ENCODE data around the gene CFAP119.
A peak's percentile ranks its signal among the peaks of the same experiment; 100 is the strongest.

CFAP119 gene

DNA sequence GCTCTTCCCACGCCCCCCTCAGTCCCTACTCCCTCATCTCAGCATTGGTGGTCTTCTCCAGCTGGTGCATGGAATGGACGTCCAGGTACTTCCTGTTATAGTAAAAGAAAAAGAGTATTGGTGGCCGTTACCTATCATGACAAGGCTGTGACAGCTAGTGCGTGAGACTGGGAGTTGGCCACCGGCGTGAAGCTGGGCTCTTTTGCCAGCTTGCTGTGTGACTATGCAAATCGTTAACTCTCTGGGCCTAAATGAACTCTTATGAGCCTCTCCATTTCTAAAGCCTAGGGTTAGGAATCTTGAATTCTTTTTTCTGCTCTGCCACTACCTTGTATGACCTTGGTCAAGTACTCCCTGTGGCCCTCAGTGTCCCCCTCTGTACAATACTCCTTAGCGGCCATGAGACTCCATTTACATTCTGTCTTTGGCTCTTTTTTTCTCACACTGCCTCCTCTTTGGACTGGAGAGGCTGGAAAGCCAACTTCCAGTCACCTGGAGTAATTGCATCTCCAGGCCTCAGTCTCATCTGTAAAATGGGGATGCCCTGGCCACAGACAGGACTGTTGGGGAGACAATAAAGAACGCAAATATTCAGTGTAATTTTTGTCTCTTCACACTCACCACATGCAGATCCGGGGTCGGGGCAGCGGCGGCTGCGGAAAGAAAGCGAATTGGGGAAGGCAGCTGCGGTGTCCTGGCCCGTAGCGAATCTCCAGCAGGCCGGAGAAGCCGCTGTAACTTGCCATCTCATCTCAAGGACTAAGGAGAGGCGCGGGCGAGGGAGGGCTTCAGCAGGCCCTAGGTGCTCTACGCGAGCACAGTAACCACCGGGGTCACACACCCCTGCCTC lies 1.1 kb downstream of the CFAP119 start:
- DNase-seq = no peak

DNA sequence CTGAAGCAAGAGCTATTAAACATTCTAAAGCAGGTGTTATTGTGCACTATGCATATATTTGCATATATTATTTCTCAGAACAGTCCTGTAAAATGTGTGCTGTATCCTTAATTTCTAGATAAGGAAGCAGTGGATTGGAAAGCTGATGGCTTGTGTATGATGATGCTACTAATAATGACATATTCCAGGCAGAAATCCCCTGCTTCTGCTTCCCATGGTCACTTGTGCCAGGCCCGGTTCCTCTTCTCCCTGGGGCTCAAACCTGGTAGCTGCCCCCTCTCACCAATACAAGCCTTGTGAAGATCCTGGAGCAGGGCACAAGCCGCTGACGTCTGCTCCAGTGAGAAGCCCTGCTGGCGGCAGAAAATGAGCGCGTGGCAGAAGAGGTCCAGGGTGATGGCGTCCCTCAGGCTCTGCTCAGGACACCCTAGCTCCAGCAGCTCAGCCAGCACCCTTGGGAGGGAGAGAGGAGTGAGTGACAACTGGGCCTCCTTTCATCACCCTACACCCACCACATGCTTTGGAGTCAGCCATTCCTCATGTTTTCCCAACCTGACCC lies 1.8 kb downstream of the CFAP119 start:
- DNase-seq = no peak

DNA sequence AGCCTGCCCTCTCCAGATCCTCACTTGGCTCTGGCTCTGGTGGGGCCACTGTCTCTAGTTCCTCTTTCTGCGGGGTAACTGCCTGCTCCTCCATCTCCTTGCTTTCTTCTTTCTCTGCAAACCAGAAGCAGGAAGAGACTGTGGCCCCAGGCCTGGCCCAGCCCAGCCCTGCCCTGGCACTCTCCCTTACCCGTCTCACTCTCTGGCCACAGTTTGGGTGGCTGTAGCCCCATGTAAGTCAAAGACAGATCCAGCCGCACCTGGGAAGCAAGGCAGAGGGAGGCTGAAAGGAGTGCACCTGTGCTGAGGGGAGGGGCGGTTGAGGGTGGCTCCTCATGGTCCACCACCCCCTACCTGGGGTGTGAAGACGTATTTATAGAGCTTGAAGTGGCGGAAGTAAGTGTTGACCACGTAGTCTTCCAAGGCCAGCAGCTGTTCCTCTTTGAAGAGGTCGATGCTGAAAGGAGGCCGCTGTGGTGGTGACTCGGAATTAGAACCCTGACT lies 2.8 kb downstream of the CFAP119 start:
- no peak for DNase-seq

DNA sequence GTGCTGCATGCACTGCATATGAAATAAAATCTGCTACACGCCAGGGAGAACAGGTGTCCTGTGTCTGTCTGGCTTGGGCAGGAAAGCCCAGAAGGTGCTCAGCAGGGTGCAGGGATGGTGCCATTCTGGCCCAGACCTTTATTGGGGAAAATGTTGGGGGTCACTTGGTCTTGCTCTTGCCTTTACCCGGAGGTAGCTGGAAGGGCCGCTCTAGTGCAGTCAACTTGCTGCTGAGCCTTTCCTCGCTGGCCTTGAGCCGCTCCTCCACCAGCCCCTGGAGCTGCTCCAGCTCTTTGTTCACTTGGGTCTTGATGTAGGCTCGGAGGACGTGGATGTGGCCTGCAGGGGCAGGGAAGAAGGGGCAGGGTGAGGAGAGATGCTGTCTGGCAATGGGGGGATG lies 4.5 kb downstream of the CFAP119 start:
- no peak for DNase-seq

DNA sequence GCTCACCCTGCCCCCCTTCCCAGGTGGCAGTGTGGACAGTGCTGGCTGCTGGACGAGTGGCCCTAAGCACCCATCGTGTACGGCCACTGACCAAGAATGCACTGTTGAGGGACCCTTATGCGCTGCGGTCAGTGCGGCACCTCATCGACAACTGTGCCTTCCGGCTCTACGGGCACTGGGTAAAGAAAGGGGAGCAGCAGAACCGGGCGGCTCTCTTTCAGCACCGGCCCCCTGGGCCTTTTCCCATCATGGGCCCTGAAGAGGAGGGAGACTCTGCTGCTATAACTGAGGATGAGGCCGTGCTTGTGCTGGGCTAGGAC lies 5.1 kb downstream of the CFAP119 start:
- DNase-seq = no peak

DNA sequence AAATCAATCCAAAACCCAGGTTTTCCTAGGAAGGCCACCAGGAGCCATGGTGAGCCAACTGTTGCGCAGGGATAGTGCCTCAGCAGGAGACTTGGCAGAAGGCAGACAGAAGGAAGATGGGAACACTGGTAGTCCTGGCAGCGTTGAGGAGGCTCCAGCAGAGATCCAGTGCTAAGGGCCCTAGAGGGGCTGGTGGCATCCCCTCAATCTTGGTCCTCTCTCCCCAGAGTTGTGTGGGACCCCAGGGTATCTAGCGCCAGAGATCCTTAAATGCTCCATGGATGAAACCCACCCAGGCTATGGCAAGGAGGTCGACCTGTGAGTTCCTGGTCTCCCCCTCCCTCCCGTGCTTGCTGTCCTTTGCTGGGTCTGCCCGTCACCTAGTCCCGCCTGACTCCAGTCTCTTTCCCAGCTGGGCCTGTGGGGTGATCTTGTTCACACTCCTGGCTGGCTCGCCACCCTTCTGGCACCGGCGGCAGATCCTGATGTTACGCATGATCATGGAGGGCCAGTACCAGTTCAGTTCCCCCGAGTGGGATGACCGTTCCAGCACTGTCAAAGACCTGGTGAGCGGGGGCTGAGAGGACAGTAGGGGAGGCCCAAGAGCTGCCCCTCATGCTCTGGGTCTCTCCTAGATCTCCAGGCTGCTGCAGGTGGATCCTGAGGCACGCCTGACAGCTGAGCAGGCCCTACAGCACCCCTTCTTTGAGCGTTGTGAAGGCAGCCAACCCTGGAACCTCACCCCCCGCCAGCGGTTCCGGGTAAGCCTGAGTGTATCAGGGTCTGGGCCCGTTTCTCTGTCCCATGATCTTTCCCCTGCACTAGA lies 5.7 kb downstream of the CFAP119 start:
- no peak for DNase-seq

DNA sequence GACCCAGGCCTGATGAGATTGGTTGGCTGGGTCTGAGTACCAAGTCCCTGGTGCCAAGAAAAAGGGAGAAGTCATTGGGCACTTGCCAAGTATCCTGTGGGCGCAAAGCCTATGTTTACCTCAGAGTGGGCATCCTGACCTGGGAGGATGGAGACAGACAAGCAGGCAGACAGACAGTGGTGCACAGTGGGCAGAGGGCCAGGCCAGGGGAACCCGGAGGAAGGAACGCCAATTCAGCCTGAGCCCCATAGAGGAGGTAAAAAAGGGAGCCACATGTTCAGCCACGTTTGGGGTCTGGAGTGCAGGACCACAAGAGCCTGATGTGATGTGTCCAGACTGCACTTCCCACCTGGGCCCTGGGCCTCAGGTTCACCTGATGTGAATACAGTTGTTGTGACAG lies 8.3 kb downstream of the CFAP119 start:
- no peak for DNase-seq

DNA sequence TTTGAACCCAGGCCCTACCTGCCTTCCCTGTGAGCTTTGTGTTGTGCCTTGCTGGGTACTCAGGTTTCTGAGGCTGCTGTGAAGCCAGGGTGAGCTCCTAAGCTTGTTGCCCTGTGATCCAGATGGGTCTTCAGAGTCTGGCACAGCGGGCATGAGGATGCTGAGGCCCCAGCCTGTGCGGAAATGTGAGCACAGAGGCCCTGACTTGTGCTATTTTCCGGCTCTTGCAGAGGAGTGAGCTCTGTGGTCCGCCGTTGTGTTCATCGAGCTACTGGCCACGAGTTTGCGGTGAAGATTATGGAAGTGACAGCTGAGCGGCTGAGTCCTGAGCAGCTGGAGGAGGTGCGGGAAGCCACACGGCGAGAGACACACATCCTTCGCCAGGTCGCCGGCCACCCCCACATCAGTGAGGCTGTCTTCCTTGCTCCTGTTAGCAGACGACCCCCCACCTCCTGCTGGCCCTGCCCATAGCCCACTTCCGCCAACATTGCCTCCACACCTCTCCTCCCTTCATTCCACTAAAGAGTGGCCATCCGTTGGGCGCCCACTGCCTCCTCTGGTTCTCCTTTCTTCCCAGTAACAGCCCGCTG lies 10.9 kb downstream of the CFAP119 start:
- DNase-seq = no peak

DNA sequence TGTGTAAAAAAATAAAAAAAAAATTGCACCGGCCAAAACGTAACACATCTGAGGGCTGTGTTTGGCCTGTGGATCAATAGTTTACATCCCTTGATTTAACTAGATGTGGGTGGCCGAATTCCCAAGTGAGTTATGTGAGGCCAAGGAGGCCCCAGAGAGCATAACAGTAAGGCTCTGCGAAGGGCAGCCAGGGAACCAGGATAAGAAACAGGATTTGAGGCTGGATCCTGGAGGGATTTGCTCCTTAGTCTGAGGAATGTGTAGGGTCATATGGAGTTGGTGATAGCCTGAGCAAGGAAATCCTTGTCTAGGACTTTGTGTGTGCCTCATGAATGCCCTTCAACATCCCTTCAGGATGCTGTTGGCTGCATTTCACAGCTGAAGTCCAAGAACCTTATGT lies 11.7 kb downstream of the CFAP119 start:
- no peak for DNase-seq

DNA sequence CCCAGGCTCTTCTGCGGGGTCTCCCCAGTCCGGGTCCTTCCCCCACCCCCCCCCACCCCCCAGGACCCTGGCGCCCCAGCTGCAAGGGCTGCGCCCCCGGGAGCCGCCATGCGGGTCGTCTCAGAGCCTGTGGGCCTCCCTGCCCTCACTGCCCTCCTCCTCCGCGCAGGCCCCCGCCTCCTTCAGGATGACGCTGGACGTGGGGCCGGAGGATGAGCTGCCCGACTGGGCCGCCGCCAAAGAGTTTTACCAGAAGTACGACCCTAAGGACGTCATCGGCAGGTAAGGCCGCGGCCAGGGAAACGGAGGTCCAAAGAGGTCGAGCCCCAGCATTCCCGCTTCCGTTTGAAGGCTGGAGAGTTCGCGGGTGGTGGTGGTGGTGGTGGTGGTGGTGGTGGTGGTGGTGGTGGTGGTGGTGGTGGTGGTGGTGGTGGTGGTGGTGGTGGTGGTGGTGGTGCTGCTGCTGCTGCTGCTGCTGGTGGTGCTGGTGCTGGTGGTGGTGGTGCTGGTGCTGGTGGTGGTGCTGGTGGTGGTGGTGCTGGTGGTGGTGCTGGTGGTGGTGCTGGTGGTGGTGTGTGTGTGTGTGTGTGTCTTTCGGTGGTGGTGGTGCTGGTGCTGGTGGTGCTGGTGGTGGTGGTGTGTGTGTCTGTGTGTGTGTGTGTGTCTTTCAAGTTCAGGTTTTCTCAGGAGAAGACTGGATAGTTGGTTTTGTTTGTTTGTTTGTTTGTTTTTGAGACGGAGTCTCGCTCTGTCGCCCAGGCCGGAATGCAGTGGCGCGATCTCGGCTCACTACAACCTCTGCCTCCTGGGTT lies 13.0 kb downstream of the CFAP119 start:
- peak; percentile 27 for DNase-seq

DNA sequence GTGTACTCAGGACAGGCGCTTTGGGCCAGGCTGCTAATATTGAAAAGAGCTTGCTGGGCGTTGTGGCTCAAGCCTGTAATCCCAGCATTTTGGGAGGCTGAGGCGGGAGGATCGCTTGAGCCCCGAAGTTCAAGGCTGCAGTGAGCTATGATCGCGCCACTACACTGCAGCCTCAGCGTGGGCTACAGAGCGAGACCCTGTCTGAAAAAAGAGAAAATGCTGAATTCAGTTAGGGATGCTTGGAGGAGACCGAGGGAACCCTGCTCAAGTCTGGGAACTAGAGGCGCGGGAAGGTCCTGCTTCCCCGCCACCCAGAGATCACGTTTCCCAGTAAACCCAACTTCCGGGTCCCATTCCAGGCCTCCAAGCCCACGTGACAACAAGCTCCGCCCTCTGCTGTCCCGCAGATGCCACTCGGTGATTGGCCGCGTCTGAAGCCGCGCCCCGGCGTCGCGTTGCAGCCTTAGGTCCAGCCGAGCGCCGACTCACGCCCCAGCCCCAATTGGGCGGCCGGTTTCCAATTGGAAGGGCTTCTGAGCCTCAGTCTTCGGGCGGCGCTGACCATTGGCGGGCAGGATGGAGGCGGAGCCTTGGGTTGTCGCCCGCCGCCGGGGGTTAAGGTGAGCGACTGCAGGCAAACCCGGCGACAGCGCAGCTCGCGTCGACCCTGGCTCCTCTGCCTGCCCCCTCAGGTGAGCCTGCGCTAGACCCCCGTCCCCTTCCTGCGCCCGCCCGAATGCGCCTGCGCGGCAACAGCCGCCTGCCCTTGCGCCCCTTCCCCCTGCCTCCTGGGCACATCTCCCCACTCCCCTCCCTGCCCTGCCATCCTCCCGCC lies 13.8 kb downstream of the CFAP119 start, which contains the start of gene PHKG2:
Gene PHKG2 (plus strand): TSS at position 627 of the 835 bp plus-strand sequence. CDS start 396 bp downstream, outside the sequence.
- DNase-seq = peak; percentile 97

DNA sequence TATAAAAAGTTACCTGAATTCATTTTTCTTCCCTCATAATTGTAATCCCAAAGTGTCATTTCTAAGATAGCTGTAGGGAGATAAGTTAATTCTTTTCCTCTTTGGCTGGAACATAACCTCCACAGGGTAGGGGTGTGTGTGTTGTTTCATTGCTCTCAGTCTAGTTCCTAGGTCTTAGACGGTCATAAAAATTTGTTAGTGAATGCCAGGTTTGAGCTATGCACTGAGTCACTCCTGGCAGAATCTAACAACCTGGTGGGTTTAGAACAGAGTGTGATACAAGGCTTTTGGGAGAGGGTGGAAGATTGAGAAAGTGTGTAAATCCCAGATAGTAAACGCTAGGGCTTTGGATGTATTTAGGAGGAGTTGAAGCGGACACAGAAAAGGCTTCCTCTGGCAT lies 14.5 kb downstream of the CFAP119 start:
- no peak for DNase-seq

DNA sequence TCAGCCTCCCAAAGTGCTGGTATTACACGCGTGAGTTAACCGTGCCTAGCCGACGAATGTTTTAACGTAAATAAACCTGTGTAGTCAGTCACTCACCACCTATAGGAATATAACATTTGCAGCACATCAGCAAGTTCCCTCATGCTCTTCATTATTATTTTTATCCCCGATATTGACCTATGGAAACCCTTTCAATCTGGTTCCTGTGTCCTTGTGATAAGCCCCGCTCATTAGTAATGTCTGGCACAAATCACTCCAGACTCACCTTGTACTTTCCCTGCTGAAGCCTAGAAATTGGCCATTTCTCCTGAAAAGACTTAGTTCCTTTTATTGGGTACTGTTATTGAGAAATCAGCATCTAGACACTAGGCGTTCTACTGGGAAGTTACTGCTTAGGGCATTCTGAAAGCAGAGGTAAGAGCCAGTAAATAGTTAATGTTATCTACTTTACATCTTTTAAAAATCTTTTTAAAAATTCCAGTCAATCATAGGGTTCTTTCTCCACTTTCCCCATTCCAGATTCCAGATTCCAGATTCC lies 15.2 kb downstream of the CFAP119 start:
- no peak for DNase-seq

DNA sequence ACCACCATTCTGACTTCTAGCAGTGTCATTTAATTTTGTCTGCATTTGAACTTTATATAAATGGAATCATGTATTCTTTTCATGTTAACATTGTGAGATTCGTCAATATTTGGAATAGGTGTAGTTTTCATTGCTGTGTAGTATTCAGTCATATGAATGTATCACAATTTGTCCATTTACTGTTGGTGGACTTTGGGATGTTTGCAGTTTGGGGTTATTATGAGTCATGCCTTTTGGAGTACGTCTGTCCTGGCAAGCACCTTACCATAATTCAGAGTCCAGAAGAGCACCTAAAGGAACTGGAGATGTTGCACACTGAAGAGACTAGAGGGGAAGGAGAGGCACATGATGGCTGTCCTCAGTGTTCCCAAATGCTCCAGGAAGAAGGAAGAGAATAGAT lies 16.8 kb downstream of the CFAP119 start:
- DNase-seq = no peak

DNA sequence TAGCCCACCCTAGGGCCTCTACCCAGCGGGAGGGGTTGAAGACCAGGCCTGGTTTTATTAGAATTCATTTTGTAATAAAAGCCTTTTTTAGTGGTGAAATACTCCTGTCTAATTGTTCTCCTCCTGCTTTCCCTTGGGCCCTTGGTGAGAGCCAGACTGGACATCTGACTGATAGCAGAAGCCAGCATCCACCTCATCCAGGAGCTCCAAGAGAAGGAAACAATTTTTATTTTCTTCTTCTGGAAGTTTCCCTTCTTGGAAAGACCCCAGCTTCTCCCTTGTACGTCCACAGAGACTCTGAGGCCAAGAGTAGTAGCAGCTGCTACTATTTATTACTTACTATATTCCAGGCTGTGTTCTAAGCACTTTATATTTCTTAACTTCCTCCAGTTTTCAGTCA lies 17.7 kb downstream of the CFAP119 start:
- no peak for DNase-seq

DNA sequence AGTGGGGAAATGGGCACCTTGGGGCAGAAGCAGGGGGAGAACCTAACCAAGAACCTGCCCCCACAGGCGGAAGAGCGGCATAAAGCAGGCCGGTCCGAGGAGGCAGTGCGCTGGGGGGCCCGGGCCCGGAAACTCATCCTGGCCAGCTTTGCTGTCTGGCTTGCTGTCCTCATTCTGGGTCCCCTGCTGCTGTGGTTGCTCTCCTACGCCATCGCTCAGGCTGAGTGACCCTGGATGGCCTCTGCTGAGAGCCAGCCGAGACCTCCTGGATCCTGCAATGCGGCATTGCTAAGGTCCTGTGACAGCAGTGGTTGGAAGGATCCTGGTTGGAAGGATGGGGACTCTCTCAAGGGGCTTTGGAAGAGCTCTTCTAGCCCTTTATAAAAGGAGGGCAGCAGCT lies 18.1 kb downstream of the CFAP119 start:
- DNase-seq = no peak

DNA sequence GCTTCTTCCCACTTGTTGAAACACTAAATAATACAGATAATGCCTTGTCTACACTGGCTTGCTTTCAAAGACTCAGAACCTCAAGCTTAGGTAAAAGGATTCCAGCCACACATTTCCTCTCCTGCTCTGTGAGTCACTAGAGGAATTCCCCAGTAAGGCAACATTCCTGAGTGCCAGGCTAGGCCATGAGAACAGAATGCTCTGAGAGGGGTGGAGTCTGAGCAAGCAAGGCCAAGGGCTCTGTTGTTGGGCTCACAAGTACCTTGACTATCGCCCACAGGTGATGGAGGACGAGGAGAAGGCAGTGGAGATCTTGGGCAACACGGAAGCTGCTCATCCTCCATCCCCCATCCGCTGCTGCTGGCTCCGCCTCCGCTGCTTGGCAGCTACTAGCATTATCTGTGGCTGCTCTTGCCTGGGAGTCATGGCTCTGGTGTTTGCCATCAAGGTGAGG lies 20.4 kb downstream of the CFAP119 start:
- no peak for DNase-seq

DNA sequence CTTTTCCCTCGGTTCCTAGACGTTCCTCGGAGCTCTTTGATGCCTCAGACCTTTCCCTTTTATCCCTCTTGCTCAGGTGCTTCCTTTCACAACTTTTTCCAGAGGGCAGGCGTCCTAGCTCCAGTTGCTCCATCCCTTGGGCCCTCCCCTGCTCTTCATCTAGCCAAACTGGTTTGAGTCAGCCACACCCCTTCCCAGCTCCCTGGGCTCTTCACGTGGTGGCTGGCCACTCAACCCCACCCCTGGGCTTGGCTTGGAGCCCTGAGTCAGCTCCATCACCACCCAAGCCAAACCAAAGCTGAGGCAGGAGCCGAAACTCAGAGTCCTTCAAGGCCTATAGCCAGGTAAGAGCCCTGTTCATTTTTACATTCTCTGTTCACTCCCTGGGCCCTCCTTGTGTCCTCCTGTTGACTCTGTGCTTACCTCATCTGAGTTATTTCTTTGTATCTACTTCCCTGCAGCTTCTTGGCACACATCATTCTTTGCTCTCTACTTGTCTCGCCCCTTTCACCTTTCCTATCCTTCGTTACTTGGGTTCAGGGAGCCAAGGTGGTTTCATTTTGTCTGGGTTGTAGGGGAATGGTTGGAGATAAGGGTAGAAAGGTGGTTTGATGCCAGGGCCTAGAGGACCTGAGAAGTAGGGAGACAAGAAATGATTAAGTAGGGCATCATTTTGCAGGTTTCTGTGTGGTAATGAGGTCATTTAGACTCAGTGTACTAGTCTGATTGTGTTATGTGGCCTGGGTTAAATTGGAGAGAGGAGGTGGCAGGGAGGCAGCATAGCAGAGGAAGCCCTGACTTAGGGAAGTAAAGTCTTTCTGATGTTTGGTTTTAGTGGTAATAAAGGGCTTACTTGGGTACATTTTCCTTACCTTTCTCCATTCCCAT lies 21.3 kb downstream of the CFAP119 start:
- no peak for DNase-seq

DNA sequence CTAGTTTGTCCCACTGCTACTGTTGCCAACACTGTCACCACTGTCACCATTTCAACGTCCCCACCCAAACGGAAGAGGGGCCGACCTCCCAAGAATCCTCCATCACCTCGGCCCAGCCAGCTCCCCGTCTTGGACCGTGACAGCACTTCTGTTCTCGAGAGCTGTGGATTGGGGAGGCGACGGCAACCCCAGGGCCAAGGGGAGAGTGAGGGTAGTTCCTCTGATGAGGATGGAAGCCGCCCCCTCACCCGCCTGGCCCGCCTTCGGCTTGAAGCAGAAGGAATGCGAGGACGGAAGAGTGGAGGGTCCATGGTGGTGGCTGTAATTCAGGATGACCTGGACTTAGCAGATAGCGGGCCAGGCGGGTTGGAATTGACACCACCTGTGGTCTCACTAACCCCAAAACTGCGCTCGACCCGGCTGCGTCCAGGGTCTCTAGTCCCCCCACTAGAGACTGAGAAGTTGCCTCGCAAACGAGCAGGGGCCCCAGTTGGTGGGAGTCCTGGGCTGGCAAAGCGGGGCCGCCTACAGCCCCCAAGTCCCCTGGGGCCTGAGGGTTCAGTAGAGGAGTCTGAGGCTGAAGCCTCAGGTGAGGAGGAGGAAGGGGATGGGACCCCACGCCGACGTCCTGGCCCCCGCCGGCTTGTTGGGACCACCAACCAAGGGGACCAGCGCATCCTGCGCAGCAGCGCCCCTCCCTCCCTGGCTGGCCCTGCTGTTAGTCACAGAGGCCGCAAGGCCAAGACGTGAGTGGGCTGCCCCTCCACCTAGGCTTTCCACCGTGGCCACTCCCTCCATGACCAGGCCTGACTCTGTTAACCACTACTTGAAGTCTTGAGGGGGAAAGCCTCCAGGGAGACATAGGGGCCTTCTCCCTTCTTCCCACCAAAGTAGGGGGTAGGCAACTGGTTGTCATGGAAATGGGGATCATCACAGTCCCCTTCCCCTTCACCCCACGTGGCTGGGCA lies 22.6 kb downstream of the CFAP119 start:
- no peak for DNase-seq

All from CD4-positive, alpha-beta T cell treated with Interleukin-21 for 1 hour (primary cell).